ENCODE data around the gene UMAD1.

GRCh38 chr7:7761340-7761973, 120.9 kb downstream of the UMAD1 start:
- TF ChIP-seq OSR1 (CRISPR knock-in tag; IDR thresholded peaks at IDR 0.05) (no peak), CSDC2 (CRISPR knock-in tag; IDR thresholded peaks at IDR 0.05) (no peak), ZFP3 (CRISPR knock-in tag; IDR thresholded peaks at IDR 0.05) (no peak), ZNF8 (CRISPR knock-in tag; IDR thresholded peaks at IDR 0.05) (no peak), CSRNP3 (CRISPR knock-in tag; IDR thresholded peaks at IDR 0.05) (no peak), ARNTL (CRISPR knock-in tag; IDR thresholded peaks at IDR 0.05; ENCODE audit: borderline replicate concordance, low read depth) (no peak)

Measured in SK-N-SH treated with all-trans-retinoic acid at 6 μM for 48 hours (cell line).